Measurements from ENCODE around the gene RASSF6.

RASSF6 gene

DNA sequence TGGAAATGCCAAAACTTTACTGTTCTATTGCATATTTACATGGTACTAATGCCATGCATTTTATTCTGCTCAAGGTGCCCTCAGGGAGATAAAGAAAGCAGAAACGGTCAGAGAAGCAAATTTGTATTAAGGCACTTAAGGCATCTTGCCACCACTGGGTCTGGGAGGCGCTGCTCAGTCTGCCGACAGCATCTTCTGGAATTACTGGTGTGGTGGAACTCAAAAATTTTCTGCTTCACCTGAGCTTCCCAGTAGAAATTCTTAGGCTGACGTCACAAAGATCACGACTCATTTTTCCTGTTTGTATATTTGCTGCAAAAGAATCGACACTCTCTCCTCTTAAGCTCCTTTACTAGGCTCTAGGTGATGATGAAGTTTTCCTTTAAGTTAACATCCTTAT lies 3.0 kb downstream of the RASSF6 start:
- Histone ChIP-seq H3K4me3 (ENCODE audit: low read depth in 1 of 2, low read length in 1 of 2) (no peak overlapping the region), H3K9me3 (no peaks in the 10 kb centered on the region), H3K36me3 (no peaks in the 10 kb centered on the region), H3K27me3 (peaks cover 42% of the 10 kb centered on the region), H3K27ac (no peak overlapping the region), H3K4me1 (ENCODE audit: control insufficient read depth in 1 of 2, insufficient read depth in 1 of 2, low read depth in 1 of 2, low read length in 1 of 2) (peaks cover 0 to 5% of the 10 kb centered on the region in 2 experiments)
- TF ChIP-seq, protein P1, sequence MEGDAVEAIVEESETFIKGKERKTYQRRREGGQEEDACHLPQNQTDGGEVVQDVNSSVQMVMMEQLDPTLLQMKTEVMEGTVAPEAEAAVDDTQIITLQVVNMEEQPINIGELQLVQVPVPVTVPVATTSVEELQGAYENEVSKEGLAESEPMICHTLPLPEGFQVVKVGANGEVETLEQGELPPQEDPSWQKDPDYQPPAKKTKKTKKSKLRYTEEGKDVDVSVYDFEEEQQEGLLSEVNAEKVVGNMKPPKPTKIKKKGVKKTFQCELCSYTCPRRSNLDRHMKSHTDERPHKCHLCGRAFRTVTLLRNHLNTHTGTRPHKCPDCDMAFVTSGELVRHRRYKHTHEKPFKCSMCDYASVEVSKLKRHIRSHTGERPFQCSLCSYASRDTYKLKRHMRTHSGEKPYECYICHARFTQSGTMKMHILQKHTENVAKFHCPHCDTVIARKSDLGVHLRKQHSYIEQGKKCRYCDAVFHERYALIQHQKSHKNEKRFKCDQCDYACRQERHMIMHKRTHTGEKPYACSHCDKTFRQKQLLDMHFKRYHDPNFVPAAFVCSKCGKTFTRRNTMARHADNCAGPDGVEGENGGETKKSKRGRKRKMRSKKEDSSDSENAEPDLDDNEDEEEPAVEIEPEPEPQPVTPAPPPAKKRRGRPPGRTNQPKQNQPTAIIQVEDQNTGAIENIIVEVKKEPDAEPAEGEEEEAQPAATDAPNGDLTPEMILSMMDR (IDR thresholded peaks at IDR 0.05) = no peak

DNA sequence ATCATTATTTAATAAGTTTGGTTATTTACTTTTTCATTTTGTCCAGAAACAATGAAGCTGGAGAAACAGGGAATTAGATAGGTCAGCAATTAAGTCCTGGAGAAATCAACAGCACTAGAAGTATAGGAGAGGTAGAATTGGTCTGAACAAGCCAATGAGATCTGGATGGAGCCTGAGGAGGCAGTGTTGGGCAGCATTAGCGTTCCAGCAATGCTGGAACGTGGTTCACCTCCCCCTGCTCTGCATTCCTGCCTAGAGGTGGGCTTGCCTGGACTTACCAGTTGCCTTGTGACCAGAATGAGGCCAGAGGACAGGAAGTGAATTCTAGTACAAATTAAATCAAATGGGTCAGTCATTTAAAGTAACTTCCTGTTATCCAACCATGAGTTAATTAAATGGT lies 4.6 kb downstream of the RASSF6 start:
- H3K4me1 ChIP-seq (ENCODE audit: control insufficient read depth in 1 of 2, insufficient read depth in 1 of 2, low read depth in 1 of 2, low read length in 1 of 2) = peaks cover 0 to 5% of the 10 kb centered on the region in 2 experiments
- no peak overlapping the region for H3K27ac ChIP-seq
- peaks cover 35% of the 10 kb centered on the region for H3K27me3 ChIP-seq
- H3K36me3 ChIP-seq = no peaks in the 10 kb centered on the region
- no peaks in the 10 kb centered on the region for H3K9me3 ChIP-seq
- H3K4me3 ChIP-seq (ENCODE audit: low read depth in 1 of 2, low read length in 1 of 2) = no peak overlapping the region
- TF ChIP-seq, protein P1 (IDR thresholded peaks at IDR 0.05) = no peak

DNA sequence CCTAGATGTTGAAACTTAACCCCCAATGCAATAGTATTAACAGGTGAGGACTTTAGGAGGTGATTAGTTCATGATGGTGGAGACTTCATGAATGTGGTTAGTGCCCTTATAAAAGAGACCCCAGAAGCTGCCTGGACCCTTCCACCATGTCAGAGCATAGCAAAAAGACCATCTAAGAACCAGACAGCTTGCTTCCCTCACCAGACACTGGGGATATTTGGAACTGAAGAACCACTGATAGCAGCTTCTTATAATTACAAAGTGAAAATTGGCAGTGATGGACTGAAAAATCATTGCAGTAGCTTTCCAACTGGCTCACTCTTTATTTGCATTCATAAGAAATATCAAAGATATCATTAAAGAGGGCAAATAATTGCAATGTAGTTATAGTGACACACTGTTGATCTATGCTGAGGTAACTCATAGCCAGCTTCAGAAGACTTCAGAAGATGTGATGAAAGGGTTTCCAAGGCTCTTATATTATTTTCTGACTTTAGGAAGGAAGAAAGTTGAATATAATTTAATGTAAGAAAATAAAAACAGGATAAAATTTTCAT lies 5.8 kb downstream of the RASSF6 start:
- Histone ChIP-seq H3K27me3 (peaks cover 29% of the 10 kb centered on the region), H3K36me3 (no peaks in the 10 kb centered on the region), H3K27ac (no peak overlapping the region), H3K9me3 (no peaks in the 10 kb centered on the region), H3K4me1 (ENCODE audit: control insufficient read depth in 1 of 2, insufficient read depth in 1 of 2, low read depth in 1 of 2, low read length in 1 of 2) (no peaks in the 10 kb centered on the region), H3K4me3 (ENCODE audit: low read depth in 1 of 2, low read length in 1 of 2) (no peak overlapping the region)
- TF ChIP-seq, protein P1 (IDR thresholded peaks at IDR 0.05) = no peak

DNA sequence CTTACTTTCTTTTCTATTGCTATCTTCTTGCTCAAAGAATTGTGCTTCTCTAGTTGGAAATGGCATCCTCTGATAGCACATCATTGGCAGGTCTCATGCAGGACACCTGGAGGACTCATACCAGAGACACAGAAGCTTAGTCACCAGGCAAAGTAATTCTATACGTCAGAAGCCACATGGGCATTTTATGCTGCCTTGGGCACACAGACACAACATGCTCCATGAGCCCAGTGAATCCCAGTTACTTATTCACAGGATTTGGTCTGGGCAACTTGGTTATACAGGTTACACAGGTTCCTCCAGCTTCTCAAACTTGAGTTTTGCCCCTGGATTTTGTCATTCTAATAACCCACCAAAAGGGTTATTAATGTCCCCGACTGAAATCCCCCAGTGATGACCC lies 7.1 kb downstream of the RASSF6 start:
- Histone ChIP-seq H3K27me3 (peaks cover 17% of the 10 kb centered on the region), H3K4me3 (ENCODE audit: low read depth in 1 of 2, low read length in 1 of 2) (no peak overlapping the region), H3K4me1 (ENCODE audit: control insufficient read depth in 1 of 2, insufficient read depth in 1 of 2, low read depth in 1 of 2, low read length in 1 of 2) (no peaks in the 10 kb centered on the region), H3K9me3 (no peaks in the 10 kb centered on the region), H3K27ac (no peak overlapping the region), H3K36me3 (no peaks in the 10 kb centered on the region)
- TF ChIP-seq, protein P1 (IDR thresholded peaks at IDR 0.05) = no peak

DNA sequence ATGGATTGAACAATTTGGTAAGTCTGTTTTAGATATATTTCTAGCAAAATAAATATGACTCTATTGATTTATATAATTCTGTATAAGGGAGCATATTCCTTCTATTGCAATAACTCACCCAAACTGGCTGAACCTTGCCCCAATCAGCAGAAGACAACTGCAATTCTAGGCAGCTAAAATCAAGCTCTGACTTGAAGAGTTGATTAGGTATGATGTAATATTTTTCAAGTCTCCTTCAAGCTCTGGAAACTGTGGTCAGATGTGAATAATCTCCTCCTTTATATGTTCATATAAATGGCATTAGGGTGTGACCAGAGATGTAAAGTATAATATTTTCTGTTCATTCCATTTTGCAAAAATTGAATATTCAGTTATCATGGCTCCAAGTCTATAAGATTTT lies 8.2 kb downstream of the RASSF6 start:
- H3K9me3 ChIP-seq = no peaks in the 10 kb centered on the region
- H3K4me1 ChIP-seq (ENCODE audit: control insufficient read depth in 1 of 2, insufficient read depth in 1 of 2, low read depth in 1 of 2, low read length in 1 of 2) = no peaks in the 10 kb centered on the region
- no peaks in the 10 kb centered on the region for H3K36me3 ChIP-seq
- H3K27me3 ChIP-seq = peaks cover 7% of the 10 kb centered on the region
- TF ChIP-seq, protein P1 (IDR thresholded peaks at IDR 0.05) = no peak
- H3K27ac ChIP-seq = no peak overlapping the region
- no peak overlapping the region for H3K4me3 ChIP-seq (ENCODE audit: low read depth in 1 of 2, low read length in 1 of 2)

DNA sequence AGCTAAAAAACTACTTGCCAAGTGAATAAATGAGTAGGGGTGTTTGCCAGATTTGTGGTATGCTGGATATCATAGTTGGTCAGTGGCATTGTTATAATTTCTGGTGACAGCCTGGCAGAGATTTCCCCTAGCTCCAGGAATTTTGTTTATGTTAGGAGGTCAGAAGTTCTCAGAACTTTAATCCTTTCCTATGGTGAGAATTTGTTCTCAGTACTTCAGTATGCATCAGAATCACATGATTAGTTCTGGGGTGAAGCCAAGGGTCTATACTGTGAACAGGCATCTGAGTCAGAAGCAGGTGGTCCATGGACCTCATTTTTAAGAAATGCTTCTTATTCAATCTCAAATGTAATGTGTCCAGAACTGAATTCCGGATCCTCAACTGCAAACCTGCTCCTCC lies 10.5 kb downstream of the RASSF6 start:
- Histone ChIP-seq H3K4me1 (ENCODE audit: control insufficient read depth in 1 of 2, insufficient read depth in 1 of 2, low read depth in 1 of 2, low read length in 1 of 2) (no peaks in the 10 kb centered on the region), H3K27ac (no peak overlapping the region)
- TF ChIP-seq, protein P1 (IDR thresholded peaks at IDR 0.05) = no peak

More for the DNA sequence above, 10.5 kb downstream of the RASSF6 start:
- Histone ChIP-seq H3K36me3 (no peaks in the 10 kb centered on the region), H3K4me3 (ENCODE audit: low read depth in 1 of 2, low read length in 1 of 2) (no peak overlapping the region), H3K27me3 (peaks cover 7% of the 10 kb centered on the region), H3K9me3 (no peaks in the 10 kb centered on the region)
